GM19023 (cell line): ENCODE measurements around the gene TMEM179B.
"Not testable (repeated sequence)": the region's sequence is repeated elsewhere in the genome, so short reads cannot be mapped to it uniquely, and the experiment has no call there.

ENCODE experiments used
- ATAC-seq: cut with Tn5 transposase; IDR thresholded peaks from one replicate; pipeline ENCODE4 v1.9.1; 2021; ENCODE audit warnings: mild to moderate bottlenecking, moderate library complexity; ENCODE audit not compliant: unreplicated experiment

Gene TMEM179B

DNA sequence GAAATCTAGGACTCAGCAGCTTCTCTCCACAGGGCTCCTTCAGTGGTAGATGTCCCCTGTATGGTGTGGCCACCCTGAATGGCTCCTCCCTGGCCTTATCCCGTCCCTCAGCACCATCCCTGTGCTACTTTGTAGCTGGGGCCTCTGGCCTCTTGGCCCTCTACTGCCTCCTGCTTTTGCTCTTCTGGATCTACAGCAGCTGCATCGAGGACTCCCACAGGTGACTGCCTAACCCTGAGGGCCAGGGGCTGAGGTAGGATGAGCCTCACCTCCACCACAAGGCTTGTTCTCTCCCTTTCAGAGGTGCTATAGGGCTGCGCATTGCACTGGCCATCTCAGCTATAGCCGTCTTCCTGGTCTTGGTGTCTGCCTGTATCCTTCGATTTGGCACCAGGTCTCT is 1.8 kb downstream of the TMEM179B start:
- ATAC-seq, result no peak

DNA sequence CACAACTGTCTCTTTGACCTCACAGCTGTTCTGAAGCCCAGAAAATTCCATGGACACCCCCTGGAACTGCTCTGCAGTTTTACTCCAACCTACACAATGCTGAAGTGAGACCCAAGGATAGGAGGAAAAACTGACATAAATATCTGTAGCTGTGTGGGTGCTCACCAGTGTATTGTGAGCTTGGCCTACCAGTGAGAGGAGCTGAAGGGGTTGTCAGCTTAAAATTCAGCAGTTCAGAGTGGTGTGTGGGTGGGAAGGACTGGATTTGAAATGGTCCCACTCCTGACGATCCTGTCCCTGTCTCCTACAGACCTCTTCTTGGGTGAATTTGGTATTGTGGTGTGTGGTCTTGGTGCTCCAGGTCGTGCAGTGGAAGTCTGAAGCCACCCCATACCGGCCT is 2.4 kb downstream of the TMEM179B start:
- no peak for ATAC-seq

DNA sequence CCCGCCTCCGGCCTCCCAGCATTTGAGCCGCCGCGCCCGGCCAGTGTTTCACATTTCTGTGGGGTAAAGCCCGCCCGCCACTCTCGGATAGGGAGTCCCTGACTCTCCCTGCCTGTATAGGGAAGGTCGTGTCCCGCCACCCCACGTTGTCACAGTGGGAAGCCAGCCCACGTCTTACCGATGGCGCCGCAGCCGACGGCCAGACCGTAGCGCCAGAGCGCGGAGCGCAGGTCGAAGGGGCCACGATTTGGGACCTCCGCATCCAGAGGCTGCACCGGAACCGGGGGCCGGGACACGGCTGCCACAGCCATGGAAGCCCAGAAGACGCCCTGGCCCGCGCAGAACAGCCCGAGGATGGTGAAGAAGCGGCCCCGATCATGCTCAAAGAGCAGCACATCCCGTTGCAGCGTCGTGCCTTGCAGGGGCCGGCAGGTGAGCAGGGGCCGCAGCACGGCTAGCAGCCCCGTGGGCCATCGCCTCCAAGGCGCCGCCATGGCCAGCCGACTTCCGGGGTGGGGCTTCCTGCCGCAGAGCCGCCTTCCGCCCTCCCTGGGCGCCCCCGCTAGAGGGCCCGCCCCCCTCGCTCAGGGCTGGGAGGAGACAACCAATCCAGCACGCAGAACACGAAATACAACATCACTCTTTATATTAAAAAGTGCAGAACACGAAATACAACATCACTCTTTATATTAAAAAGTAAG is 4.4 kb downstream of the TMEM179B start, which contains the start of gene TMEM223:
Gene TMEM223, minus strand, starts transcription at position 506 of the 701 bp plus-strand sequence. Its CDS starts 12 bp downstream, at position 494.
- peak; percentile 69 for ATAC-seq

DNA sequence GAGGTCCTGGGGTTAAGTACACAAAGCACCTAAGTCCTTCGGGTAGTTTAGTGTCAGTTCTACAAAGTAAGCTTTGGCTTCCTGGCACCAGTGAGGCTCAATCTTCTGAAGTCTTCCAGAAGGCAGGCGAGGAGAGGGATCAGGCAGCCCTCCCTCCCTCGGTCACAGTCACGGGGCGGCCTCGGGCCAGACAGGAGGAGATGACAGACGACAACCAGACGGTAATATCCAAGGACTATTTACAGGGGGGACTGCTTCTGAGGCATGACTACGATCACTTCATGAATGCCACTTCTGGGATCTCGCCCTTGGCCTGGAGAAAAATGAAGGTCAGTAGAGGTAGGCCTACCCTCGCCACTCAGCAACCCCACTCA is 5.0 kb downstream of the TMEM179B start:
- no peak for ATAC-seq

DNA sequence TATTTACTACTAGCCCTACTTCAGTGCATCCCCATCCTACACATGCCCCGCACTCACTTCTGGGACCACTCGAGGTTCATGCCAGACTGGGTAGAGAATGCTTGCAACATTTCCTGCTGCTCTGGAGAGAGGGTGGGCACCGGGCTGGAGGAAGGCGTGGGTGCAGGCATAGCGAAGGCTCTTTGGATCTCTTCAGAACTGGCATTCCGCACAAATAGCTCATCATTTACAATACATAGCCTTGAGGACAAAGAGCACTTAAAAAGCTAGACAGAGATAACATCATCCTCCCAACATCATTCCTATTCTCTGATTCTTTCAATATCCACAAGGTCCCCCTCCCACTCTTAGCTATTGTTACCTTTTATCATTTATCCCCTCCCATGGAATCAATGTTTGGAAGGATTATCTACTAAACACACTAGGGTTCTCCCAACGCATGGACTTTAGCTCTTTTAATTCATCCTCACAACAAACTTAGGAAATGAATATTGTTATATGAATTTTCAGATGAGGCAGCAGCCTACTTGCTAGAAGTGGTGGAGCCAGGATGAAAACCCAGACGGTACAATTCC is 7.1 kb downstream of the TMEM179B start:
- no peak for ATAC-seq

DNA sequence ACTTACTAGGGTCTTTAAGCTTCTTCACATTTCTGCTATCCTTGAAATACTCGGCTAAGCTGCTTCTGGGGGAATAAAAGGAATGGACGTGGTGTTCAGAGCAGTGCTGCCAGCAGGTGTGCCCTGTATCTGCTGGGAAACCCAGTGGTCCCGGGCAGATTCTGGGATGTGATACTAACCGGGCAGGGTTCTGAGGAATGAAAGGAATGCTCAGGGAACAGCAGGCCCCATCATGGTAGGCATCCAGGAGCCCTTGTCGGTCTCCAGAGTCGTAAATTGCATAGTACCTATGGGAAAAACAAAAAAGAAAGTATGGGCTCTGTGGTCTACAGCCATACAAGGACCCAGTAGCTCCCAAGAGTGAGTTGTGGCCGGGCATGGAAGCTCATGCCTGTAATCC is 9.1 kb downstream of the TMEM179B start:
- no peak for ATAC-seq

DNA sequence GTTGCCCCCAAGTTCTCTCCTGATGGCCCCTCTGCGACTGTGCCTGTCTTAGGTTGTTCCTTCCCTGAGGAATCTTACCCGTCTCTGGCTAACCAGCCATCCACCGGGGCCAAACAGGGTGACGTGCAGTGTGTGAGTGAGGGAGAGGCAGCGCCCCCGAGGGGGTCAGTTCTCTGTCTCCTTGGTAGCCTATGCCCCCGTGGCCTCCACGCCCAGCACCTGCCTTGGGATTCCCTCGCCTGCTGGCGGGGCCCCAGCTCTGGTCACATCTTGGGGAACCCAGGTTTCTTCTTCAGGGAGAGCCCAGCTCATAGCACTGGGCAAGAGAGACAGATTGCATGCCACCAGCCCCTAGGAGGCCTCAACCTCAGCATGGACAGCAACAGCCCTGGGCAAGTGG is 12.3 kb downstream of the TMEM179B start:
- no peak for ATAC-seq

DNA sequence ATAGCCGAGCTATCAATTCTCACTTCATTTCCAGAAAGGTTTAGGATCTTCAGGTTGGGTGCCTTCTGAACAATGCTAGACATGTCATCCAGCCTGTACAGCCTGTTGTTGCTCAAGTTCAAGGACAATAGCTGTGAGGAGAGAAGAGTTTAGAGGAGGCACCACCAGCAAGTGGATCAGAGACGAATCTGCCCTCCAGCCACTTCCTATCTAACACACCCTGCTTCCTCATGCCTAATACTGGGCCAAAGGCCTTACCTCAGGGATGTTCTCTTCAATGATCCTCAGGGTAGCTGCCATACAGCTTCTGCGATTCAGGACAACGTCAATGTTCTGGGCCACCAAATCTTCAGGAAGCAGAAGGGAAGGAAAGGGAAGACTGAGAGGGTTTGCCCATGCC is 13.9 kb downstream of the TMEM179B start:
- ATAC-seq, result no peak

DNA sequence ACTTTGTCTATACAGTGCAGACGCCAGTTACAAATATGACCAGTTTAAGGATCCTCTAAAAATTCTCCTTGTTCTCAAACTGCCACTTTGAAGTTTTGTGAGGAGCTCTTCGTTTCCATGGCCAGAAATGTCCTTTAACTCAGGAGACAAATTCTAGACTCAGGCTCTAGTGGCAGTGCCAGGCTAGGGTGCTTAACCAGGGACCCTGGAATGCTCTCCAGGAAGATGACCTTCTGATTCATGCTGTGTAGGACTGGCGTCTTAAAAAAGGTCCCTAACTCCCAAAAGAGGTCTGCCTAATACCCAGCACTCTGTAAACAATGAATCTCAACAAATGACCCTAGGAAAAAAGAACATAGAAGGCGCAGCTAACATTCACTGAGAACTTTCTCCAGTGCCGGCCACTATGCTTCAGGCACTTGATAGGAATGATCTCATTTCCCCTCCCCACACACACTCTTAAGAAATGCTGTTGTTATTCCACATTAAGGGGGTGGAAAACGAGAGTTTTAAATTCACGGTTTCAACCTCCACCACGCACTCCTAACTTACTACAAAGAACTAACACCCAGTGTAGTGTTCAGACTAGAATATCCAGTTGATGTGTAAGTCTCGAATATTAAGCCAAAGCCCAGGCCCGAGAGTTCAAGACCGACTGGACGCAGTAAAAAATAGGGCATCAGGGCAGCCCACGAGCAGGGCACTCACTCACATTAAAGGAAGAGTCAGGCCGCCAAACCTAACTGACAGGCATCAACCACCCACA is 17.3 kb downstream of the TMEM179B start:
- no peak for ATAC-seq

DNA sequence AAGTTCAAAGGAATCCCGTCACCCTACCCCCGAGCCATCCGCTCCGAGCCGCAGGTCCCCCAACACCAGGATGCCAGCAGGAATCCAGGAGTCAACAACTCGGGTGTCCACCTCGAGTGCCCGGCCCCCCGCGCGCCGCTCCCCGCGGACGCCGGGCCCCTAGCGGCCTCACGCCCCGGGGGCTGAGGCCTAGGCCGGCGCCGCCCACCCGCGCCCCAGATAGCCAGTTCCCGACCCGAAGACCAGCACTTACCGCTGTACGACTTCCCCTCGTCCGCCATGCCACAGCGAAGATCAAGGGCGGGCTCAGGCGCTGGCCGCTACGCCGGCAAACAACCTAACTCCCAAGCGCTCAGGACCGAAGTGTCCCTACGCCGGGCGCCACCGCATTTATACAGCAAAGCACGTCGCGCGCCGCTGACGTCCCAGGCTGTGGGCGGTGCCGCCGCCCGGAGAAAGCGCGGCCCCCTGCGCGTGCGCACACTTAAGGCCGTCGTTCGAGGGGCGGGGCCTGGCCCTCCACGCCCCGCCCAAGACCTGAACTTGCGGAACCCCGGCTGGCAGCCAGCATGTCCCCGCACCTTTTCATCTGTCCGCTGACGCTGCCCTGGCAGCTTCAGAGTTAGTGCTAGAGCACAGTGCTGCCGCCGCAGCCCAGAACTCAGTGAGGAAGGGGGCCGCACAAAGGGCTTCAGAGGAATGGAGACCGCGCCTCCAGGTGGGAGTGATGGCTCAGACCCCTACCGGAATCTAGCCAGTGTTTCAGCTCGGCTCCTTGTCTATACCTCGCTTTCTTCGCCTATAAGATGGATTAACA is 18.1 kb downstream of the TMEM179B start, which contains the start of gene NXF1:
Gene NXF1, minus strand, starts transcription at position 365 of the 817 bp plus-strand sequence. Its CDS starts 84 bp downstream, at position 281.
- ATAC-seq, result peak; percentile 72

DNA sequence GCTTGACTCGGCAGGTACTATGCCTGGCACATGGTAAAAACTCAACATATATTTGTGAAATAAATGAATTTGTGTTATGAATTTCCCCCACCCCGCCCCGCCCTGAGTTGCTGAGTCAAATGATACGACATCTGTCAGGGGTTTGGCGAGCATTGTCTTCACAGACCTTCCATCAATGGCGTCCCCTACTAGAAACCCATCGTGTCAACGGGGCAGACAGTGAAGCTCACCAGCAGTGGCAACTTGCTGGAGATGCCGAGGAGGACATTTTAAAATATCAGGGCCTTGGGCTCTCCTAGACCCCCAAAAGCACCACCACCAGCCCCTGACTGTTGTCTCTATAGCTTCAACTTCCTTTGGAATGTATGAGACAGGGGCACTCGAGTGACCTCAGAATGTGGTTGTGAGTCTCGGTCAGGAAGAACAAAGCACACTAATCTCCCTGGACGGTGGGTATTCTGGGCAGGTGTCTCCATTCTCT is 18.8 kb downstream of the TMEM179B start:
- ATAC-seq, result no peak

DNA sequence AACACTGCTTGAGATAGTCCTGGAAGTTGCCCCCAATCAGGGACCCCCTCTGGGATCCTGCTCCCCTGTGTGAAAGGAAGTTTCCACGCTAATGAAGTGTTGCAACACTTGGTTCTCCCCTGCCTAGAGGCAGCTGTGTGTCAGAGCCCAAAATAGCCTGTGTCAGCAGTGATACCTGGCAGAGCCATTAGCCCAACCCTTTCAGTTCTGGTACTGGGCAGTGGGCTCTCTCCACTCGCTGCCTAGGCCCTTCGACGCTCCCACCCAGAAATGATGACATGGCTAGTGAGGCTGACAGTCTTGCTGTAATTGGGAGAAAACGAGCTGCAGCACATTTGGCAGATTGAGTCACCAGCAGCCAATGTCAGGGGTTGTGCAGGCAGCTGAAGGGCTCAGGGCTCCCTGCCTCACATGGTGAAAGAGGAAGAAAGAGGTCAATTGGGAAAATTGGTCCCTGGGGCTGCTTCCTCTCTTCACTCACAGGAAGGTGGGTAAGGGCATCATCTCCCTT is 19.5 kb downstream of the TMEM179B start:
- ATAC-seq, result no peak

DNA sequence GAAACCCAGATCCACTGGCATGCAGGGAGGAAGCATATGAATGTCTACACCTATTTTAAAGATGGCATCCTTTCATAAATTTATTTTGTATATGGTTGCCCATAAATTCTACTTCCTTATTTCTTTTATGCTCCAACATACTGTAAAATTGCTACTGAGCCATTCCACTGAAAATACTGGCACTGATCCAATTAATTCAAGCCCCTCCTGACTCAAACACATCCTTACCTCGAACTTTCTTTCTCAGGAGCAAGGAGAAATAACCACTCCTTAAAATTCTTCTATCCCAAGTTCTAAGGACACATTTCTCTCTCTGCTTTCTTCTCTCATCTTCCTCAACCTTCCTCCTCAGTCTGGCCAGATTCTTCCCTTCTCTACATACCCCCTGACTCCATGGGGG is 23.5 kb downstream of the TMEM179B start:
- ATAC-seq, result no peak

DNA sequence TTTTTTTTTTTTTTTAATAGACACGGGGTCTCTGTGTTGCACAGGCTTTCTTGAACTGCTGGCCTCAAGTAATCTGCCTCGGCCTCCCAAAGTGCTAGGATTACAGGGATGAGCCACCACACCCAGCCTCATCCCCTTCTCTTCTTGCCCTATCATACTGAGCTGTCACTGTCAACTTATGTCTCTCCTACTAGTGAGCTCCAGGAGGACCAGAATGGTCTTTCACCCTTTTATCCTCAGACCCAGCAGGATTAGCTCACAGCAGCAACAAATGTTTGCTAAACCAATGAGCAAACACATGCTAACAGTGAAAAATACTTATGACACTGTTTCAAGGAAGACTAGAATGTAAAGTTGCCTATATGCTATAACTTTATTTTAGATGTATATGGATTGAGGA is 24.5 kb downstream of the TMEM179B start:
- ATAC-seq, result no peak

DNA sequence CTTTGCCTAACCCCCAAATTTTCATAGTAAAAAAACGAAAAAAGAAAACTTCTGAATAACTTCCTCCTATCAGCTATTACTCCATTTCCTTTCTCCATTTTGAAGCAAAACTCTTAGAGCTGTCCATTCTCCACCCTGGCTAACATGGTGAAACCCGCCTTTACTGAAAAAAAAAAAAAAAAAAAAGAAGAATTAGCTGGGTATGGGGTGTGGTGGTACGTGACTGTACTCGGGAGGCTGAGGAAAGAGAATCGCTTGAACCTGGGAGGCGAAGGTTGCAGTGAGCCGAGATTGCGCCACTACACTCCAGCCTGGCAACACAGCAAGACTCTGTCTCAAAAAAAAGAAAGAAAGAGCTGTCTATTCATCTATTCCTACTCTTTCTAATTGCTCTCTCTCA is 29.4 kb downstream of the TMEM179B start:
- no peak for ATAC-seq

DNA sequence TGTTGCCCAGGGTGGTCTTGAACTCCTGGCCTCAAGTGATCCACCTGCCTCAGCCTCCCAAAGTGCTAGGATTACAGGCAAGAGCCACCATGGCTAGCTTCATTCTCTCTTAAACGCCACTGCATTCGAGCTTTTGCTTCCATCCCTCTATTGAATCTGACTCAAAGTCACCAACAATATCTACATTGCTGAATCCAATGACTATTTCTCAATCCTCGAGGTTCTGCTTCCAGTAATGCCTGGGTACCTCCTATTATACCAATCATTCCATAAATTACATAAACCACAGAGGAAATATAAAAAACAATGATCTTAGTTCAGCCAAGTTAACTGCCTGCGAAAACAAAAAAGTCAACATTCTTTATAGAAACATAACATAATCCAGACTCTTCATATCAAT is 29.9 kb downstream of the TMEM179B start:
- no peak for ATAC-seq

DNA sequence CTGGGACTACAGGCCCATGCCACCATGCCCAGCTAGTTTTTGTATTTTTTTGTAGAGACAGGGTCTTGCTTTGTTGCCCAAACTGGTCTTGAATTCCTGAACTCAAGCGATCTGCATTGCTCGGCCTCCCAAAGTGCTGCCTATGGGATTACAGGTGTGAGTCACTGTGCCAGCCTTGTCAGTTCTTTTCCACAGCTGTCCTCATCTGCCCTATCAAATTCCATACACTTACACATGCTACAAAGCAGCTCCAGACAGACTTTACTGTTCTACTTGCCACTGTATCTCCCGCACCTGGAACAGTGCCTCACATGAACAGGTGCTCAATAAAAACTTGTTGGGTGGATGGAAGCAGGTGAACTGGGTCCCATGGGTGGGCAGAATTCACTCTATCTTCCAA is 36.5 kb downstream of the TMEM179B start:
- no peak for ATAC-seq

DNA sequence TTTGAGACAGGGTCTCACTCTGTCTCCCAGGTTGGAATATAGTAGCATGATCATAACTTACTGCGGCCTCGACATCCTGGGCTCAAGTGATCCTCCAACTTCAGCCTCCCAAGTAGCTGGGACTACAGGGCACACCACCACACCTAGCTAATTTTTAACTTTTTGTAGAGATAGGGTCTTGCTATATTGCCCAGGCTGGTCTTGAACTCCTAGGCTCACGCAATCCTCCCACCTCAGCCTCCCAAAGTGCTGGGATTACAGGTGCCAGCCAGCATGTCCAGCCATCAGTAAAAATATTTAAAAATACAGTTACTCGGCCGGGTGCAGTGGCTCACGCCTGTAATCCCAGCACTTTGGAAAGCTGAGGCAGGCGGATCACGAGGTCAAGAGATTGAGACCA is 40.9 kb downstream of the TMEM179B start:
- ATAC-seq, result not testable (repeated sequence)

DNA sequence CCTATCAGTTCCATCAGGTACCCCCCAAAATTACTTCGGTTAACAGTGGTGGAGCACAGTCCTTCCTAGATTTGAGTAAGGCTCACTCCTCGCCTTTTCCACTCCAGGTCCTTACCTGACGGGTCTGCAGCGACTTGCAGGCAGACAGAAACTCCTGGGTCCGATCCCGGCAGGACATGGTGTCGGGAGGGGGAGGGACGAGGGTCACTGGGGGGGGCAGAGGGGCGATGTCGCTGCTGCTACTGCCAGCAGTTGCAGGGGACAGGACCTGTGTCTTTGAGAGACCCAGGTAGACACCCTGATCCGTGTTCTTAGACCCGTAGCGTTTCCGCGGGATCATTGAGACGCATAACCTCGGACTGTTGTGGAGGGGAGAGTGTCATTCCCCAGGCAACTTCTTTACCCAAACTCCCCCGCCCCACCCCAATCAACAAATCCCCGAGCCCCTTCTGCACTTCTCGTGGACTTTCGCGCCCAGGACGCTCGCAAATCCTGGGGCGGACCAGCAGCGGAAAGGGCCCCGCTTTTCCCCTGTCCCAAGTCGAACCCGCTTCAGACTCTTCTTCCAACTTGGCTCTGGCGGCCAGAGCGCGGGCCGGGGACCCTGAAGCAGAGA is 43.8 kb downstream of the TMEM179B start:
- ATAC-seq, result peak; percentile 2
